Prostate gland (tissue), 2 donors: Measurements from ENCODE around the gene PRRX1.

Experiments used
- CTCF ChIP-seq, 4 experiments: fragments of 200-600 bp in 2 of 4; fragments of 450-650 bp in 2 of 4; sonication (generic) in 2 of 4; IDR thresholded peaks; 1 replicate in 3 of 4; 2 replicates in 1 of 4; pipeline ENCODE4 v1.5.1; 2016 to 2019; ENCODE audit warnings: antibody characterized with exemption in 4 of 4, mild to moderate bottlenecking in 2 of 4, moderate library complexity in 2 of 4
- POLR2A ChIP-seq: fragments of 450-650 bp; IDR thresholded peaks from one replicate; pipeline ENCODE4 v1.6.1; 2016; ENCODE audit warnings: antibody characterized with exemption, mild to moderate bottlenecking
- POLR2AphosphoS5 ChIP-seq: sonication (generic); formaldehyde crosslinking; IDR thresholded peaks from one replicate; pipeline ENCODE4 v1.6.1; 2017; ENCODE audit warnings: antibody characterized with exemption

GRCh38 chr1:170686291-170686690 lies 22.4 kb downstream of the PRRX1 start:
- TF ChIP-seq CTCF (IDR thresholded peaks at IDR 0.05), result no peak
- TF ChIP-seq POLR2AphosphoS5, result no peak
- no peak for TF ChIP-seq POLR2A
